Stimulated activated CD8-positive, alpha-beta memory T cell treated with anti-CD3 and anti-CD28 coated beads, Interleukin-12 subunit alpha, Interleukin-12 subunit beta, amount 100 ng/mL, for 4 hours (primary cell): ENCODE results near the gene SMIM28.
"Not testable (repeated sequence)": the region's sequence is repeated elsewhere in the genome, so short reads cannot be mapped to it uniquely, and the experiment has no call there.

Experiments used
- DNase-seq: peaks from one replicate; pipeline ENCODE4 v3.0.0-alpha.2; 2020; ENCODE audit warnings: low read depth

SMIM28 gene

DNA sequence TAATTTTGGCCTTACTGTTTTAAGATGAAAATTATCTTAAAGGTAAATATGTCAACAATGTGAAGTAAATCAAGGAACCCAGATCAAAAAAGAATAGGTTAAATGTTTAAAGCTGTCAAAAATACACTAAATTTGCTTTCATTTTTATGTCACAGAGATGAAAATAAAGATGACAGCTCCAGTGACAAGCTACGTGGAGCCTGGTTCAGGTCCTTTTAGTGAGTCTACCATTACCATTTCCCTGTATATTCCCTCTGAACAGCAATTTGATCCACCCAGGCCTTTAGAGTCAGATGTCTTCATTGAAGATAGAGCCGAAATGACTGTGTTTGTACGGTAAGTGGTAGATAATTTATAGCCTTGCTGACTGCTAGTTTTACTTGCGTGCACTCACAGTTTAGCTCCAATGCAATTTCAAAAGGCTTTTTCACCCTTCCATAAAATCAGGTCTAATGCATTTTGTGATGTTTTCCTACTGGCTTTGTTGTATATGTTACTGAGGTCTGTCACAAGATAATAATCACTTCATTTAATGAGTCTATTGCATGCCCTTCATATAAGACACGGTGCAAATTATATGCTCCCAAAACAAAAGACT, 28.2 kb downstream of the SMIM28 start:
- no peak for DNase-seq

DNA sequence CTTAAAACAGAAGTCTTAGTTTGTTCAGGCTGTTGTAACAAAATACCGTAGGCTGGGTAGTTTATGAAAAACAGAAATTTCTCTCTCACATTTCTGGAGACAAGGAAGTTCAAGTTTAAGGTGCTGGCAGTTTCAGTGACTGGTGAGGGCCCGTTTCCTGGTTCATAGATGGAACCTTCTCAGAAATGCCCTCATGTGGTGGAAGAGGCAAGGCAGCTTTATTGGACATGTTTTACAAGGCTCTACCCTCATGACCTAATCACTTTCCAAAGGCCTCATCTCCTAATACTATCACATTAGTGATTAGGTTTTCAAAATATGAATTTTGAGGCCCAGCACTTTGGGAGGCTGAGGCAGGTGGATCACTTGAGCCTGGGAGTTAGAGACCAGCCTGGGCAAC, 28.7 kb downstream of the SMIM28 start:
- DNase-seq, result no peak

DNA sequence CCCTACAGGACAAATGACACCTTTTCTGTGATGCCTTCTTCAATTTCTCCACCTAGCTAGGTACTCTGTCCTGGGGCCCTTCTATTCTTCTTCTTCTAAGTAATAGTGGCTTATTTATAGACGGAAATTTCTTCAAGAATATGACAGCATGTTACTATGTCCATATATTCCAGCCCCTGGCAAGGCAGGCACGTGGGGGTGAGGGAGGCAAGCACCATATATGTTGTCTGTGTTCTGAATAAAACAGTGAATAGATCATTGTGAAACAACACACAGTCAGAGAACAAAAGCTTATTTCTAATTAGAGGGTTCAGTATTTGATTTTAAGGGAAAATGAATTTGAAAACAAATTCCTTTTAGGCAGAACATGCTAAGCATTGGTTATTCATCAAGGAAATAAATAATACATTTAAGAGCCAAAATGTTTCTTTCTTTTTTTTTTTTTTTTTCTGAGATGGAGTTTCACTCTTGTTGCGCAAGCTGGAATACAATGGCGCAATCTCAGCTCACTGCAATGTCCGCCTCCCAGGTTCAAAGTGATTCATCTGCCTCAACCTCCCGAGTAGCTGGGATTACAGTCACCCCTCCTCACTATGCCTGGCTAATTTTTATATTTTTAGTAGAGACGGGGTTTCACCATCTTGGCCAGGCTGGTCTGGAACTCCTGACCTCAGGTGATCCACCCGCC, 32.5 kb downstream of the SMIM28 start:
- no peak for DNase-seq

DNA sequence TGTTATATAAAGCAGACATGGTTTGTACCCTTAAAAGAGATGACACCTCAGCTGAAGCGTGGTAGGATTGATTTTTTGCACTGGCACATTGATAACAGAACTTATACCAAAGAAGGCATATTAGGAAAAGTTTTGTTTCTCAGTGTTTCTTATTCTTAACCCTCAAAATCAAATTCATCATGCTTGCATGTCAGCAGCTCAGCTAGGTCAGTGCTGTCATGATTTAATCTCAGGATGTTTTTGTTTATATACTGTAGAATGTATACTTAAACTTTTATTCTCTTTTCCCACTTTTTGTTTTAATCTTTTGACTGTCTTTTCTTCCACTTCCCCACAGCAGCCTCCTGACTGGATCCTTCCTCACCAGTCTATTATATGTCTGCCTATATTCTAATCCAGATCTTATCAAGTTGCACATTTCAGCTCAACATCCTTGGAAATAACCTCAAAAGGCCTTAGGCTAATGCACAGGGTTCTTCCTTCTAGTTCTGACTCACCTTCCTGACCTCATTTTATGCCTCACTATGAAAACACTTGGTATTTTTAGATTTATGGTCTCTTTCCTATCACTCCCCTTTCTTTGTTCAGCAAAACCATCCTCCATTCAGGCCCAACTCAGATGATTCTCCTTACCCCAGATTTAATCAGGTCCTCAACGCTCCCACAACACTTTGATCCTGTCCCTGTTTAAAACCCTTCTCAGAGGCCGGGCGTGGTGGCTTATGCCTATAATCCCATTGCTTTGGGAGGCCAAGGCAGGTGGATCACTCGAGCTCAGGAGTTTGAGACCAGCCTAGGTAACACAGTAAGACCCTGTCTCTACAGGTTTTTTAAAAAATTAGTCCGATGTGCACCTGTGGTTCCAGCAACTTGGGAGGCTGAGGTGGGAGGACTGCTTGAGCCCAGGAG, 33.5 kb downstream of the SMIM28 start:
- no peak for DNase-seq

DNA sequence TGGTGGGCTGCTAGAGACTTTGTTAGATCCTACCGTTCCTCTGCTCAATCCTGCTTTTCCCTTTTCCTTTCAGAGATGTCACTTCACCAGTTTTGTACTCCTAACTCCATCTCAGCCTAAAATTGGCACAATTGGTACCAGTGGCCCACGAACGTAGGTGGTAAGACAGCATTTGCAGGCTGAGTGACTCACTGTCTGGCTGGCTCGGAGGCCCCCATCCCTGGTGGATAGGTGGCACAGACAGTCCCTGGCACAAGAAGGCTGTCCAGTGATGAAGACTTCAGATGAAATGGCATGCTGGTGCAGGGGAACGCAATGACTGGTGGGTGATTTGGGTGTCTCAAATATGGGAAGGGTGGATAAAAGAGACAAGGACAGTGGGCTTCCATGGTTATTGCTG, 37.4 kb downstream of the SMIM28 start:
- no peak for DNase-seq

DNA sequence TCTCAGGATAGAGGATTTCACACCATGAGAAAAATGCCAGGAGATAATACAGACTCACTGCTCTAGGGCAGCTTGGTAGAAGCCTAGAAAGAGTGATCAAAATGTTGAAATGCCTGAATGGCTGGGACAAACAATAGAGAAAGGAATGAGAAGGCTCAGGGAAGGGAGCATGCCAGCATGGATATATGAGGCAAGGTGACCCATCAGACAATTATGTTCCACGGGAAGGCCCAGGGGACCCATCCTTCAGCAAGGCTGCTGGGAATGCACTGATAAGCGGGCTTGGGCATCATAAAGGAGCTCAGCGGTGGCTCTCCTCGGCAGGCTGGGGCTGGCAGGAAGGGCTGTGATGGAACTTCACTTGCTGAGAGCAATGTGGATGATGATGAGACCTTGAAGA, 38.5 kb downstream of the SMIM28 start:
- DNase-seq, result no peak

DNA sequence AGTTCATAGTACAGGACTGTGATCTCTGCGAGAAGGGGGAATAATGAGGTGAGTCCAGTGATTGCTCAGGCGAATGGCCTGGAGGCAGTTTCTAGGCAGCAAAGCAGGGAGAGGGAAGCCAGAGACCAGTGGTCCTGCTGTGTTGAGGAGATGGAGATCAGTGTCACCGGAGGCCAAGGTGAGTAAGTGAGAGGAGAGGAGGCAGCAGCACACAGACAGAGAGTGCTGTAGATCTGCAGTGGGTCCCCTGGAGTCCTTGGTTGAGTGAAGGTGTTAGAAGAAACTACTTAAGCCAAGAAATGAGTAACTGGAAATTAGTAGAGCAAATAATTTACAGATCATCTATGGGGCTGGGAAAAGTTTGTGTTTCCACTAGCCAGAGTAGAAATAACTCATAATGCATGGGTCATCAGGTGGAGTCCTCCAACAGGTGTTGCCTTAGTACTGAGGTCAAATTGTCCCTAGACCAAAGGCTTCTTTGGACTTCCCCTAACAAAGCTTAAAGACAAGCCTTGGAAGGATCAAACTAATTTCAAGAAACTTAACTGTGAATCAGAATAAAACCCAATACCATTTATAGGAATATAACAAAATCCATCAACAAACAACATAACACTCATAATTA, 39.9 kb downstream of the SMIM28 start:
- no peak for DNase-seq

DNA sequence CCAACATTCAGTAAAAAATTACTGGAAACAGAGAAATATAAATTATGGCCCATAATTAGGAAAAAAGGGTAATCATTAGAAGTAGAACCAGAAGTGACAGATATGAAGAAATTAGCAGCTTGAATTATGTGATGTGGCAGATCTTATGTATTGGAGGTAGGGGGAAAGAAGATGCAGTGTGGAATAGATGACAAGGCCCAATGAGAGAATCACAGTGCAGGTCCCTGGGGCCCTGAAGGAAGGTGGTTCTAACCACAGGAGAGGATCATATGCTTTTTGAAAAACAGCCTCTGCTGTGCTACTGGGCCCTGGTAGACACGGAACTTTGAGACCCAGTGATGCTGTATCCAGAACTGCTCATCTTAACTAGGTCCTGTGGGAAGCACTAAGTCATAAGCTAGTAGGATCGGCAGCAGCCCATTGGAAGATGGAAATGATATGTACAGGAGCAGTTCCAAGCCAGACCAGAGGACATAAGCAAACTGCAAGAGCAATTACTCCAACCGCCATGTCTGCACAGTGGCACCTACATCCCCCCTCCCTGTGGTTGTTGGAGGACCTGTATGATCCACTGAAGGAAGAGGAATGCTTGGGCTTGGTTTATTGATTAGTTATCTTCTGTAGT, 40.5 kb downstream of the SMIM28 start:
- DNase-seq, result no peak

DNA sequence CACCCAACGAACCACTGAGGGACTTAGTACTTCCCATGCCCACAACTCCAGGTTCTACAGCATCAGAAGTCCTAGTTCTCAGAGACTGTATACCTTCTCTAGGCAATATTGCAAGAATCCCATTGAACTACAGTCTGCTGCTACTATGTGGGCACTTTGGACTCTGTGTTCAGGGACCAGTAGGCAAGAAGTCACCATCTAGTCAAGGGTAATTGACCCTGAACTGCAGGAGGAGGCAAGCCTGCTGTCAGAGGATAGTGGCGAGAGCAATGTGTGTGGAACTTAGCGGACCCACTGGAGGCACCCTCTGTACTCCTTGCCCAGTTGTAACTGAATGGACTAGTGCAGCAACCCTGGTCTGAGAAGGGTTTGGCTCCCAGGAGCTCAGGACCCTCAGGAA, 42.1 kb downstream of the SMIM28 start:
- no peak for DNase-seq

DNA sequence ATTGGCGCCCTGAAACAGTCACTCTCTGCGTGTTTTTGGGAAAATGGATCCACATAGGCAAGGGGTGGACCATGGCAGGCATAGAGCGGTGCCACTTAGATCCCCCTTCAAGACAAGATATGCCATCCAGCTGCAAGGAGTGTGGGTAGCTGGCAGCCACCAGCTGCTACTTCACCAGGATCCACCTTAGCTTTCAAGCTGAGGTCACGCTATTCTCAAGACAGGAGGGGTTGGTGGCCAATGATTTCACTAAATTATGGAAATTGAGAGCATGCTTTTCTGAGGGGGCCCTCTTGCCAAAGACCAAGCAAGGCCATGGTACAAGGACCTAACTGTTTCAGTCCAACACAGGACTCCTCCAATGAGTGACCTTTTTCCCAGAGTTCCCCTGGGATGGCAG, 42.7 kb downstream of the SMIM28 start:
- no peak for DNase-seq

DNA sequence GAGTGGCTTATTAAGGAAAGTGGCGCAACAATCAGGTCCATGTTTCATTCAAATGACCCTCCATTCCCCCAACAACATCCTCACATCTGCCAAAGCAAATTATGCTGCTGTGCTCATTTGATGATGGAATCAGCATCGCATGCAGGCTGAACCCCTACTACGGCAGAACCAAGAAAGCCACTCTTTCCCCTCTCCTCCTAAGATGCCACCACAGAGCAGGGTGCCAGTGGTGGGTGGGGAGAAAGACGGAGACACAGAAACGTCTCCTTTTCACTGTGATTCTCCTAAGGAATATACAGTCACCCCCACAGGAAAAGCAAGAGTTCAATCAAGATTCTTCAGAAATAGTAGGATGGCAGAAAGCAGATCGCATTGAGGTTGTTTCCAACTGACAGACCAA, 43.4 kb downstream of the SMIM28 start:
- DNase-seq, result no peak

DNA sequence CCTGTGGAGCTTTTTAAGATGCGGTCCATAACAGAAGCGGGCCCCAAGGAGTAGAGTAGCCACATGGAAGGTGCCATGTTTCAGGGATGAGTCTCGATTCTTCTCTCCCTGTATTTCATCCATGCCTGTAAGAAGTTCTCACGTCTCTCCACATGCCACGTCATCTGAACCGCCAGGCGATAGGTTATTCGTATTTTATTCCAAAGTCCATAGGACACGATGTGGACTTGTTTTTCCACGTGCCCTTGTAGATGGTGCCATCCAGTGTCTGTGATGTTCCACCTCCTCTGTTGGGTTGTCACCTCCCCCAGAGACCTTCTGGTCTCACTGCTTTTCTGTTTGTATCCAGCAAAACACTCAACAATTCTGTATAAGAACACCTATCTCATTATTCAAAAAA, 43.9 kb downstream of the SMIM28 start:
- no peak for DNase-seq

DNA sequence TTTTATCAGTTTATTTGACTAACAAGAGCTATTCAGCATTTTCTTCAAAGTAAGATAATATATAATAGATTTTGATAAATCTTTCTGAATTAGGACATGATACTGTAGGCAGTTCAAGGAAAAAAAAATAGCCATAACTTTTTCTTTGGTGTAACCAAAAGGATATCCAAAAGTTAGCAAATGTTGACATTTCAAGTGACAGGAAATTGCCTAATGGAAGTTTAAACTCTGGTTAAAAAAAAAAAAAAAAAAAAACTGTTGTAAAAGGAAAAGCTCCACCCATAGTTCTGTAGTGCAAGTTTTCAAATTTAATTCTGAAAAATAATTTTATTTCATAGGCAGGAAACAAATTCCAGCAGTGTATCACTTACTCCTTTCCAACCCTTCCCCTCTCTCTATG, 45.2 kb downstream of the SMIM28 start:
- no peak for DNase-seq

DNA sequence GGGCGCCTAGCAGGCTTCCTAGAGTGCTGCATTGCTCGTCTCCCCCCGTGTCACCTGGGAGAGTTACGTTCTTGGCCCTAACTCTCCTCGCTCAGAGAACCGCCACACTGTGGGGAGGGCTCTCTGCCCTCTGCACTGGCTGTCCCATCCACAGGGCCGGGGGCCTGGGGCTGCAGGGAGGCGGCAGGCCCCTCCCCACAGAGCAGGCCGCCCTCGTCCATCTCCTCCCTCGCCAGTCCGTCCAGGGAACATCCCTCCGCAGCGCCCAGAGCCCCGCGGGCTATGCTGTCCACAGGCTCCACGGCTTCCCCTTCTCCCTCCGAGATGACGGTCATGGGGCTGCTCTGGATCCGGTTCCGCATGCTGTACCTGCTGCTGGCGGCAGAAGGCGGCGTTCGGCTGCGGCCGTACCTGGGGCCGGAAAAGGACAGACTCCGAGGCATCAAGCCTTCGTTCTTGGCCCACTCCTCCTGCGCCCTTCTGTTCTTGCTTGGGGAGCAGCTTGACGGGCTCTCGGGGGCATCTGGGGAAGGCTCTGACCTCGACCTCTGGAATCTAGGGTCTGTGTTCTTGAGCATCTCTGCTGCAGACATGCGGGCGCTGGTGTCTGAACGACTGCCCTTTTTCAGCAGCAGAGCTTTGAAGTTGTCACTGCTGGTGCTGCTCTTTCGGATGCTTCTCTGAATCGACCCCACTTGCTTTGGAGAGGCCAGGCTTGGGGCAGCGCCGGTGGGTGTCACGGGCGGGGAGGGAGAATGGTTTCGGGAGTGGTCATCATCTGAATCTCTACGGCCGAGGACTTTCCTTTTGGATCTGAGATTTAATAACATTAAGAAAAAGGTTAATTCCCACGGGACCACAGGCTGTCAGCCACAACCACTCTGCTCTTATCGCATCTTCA, 46.5 kb downstream of the SMIM28 start:
- DNase-seq, result no peak

DNA sequence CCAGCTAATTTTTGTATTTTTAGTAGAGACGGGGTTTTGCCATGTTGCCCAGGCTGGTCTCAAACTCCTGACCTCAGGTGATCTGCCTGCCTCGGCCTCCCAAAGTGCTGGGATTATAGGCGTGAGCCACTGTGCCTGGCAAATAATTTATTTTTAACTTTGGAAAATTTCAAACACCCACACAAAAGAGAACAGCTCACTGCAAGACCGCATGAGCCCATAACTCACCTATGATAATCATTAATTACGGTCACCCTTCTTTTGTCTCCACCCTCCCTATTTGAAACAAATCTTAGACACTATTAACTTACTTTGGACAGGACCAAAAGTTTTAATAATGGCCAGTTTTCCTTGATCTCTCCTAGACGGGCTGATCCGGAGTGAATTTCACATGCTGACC, 47.6 kb downstream of the SMIM28 start:
- DNase-seq, result not testable (repeated sequence)

DNA sequence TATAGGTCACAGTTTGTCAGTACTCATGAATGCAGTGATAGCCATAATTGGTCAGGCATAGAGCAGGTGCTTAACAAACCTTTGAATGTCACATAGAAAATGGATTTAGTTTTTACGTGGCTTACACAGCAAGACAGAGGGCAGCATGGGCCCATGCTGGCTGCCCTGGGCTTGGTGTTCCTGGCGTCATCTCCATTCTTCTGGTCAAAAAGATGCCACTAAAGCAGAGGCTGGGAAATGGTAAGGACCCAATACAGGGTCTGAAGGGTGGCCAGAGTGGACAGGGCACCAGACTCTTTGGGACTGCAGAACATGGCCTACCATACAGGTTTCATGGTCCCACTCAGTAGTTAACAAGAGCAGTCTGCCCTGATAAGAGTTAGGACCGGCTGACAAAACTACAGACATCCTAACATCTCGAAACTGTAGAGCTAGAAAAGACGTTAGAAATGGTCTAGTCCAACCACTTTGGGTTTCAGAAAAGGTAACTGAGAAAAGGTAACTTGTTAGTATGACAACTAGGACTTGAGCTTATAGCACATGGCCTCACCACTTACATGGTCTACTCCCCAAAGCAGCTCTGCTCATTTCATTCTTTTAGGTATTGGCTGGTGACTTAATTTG, 48.9 kb downstream of the SMIM28 start:
- no peak for DNase-seq

DNA sequence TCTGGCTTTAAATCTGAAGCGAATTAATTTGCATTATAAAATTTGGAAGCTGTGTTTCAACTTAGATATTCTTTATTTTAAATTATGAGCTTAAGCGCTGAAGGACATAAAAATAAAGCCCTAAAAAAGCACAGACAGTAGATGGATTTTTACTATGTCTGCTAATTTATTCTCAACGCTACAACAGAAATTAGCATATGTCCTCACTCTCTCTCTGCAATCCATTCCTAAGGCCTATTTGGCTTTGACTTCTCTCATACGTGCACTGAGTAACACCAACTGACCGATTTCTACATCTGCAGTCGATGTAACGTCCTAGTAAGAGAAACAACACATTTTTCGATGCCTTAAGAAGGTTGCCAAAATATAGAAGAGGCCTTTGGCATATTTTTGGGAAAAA, 50.0 kb downstream of the SMIM28 start:
- DNase-seq, result no peak

DNA sequence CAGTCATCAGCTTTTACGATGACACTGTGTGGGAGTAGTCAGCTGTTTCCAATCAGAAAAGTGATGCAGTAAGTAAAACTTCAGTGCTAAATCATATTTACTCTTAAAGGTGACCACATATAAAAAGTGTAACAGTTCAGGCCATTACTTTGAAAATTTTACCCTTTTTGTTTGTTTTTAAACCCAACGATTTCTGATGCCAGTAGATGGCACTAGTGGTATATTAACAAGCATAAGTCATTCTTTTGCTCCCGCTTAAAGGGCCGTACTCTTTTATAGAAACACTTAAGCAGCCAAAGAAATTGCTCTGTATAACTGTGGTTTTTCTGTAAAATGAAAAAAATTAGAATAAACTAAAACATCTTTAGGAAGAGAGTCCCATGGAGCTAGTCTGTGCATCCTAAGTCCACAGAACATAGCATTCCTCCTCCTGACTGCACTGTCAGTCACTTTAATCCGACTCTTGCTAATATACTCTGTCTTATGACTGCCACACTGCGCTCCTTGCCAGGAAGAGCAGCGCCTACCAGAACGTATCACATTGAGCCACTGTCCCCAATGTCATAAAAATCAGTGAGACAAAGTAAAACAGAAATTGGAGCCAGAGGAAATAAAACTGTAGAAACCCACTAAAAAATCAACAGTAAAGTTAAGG, 51.4 kb downstream of the SMIM28 start:
- no peak for DNase-seq

DNA sequence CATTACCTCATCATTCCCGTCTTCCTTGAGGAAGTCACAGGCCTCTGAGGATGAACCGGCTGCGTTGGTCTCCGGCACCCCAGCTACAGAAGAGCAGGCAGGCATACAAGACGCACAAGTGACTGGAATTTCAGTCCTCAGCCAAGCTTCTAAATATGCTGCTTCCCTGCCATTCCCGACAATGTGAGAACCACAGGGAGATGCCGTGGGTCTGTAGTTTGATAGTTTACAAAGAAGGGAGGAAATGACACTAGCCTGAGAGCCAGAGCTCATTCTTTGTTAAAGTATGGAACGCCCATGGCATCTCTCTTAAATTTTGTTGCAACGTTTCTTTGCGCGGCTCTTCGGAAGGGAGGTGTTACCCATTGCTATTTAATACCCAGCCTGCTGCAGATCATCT, 52.1 kb downstream of the SMIM28 start:
- no peak for DNase-seq
